Activated T-cell treated with anti-CD3 and anti-CD28 coated beads for 4 hours (primary cell): ENCODE measurements around the gene TRAK1.

ENCODE experiments used
- DNase-seq: peaks from one replicate; pipeline ENCODE4 v3.0.0-alpha.2; 2020

The TRAK1 gene

DNA sequence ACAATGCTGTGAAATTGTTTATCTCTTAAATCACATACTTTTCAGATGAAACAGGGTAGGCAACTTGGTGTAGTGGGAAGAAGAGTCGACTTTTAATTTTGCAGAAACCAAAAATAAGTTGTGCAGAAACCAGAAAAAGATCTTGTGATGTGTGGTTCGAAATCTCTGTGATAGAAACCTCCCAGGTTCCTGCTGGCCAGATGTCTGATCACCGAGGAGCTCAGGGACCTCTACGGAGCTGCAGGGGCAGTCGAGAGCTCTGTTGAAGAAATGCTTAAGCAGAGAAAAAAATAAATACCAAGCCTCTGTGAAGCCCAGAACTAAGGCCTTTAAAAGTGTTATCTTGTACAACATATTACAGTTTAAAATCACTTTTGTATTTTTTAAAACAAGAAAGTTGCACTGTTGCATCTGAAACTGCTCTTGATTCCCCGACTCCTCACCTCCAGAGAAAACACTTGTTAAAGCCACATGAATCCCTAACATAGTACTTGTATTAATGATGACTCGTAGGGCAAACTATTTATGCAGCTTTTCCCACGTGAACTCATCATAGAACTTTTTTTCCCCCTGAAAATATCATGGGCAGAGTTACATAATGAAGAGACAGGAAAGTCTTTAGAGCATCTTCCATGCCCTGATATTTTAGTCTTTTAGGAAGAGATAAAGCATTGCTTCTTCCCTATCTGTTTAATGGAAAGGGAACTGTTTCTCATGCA, 123.6 kb downstream of the TRAK1 start:
- DNase-seq: no peak

DNA sequence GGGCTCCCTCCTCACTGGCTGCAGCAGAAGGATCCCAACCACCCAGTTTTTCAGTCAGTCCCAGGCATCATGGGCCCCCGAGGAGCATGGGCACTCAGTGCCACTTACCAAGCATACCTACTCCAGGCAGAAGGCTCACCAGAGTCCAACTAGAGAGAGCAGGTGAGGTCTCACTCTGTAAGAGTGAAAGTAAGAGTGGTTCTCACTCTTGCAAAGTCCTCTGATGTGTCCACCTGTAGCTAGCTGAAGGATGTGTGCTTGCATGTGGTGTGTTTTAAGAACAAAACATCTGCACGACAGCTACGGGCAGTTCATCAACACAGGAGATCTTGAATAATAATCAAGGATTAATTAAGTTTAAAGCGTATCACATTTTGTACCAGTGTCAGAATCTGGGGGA, 125.1 kb downstream of the TRAK1 start:
- DNase-seq: no peak

DNA sequence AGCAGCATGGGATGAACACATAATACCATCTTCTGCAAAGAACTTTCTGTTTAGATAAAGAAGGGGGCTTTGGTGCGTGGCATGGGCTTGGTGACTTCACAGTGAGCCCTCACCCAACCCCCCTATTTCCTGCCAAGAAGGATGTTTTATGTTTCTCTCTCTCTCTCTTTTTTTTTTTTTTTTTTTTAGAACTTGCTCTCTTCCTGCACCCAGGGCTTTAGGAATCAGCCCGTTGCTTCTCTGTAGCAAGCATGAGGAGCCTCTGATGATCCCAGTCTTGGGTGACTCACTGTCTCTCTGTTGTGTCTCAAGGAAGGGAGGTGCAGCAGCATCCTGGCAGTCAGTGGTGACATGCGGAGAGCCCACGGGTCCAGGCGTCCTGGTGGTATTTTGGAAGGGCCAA, 125.8 kb downstream of the TRAK1 start:
- DNase-seq: no peak

DNA sequence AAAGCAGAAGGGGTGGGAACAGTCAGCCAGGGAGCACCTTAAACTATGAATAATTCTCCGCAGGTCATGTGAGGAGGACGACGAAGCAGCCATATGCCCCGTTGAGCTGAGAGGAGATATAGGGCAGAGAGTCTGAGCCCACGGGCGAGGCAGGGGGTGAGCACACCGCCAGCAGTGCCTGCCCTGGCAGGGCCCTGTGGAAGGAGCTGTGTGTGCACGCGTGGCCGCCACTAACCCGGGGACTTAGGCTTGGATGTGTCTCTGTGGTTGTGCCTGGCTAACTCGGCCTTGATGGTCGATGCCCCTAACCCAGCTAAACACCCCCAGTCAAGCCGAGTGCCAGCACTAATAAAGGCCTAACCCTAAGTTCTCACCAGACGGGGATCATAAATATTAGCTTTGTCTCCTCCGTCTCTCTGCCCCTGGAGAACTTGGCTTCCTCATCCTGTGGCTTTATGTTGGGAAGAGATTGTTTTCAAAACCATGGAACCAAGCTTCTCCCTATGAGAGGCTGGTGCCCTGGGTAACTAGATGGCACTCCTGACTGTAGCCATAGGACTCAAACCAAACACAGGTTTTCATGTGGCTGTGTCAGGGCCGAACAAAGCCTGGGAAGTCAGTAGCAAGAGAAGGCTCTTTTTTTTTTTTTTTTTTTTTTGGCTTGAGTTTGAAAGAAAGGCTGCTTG, 129.4 kb downstream of the TRAK1 start:
- no peak for DNase-seq

DNA sequence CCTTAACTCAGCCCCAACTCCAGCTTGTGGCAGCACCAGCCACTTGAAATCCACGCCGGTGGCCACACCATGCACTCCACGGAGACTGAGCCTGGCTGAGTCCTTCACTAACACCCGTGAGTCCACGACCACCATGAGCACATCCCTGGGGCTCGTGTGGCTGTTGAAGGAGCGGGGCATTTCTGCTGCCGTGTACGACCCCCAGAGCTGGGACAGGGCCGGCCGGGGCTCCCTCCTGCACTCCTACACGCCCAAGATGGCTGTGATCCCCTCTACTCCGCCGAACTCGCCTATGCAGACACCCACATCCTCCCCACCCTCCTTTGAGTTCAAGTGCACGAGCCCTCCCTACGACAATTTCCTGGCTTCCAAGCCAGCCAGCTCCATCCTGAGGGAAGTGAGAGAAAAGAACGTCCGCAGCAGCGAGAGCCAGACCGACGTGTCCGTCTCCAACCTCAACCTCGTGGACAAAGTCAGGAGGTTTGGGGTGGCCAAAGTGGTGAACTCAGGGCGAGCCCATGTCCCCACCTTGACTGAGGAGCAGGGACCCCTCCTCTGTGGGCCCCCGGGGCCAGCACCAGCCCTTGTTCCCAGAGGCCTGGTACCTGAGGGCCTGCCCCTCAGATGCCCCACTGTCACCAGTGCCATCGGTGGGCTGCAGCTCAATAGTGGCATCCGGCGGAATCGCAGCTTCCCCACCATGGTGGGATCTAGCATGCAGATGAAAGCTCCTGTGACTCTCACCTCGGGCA, 132.0 kb downstream of the TRAK1 start:
- no peak for DNase-seq

DNA sequence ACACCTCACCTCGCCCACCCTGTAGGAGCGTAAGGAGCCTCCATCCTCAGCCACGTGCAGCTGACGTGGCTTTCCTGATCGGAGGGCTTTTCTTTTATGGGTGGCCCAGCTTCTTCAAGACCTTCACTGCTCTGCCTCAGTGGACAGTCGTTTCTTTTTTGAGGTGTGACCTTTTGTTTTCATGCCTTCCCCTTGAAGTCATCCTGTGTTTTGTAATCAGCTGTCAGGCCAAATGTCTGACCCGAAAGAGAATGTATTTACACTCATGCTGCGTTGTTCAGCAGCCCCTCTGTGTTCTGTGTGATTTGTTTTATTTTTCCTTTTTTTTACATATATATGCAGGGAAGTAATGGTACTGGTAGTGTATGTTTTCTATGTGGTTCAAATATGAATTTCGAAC, 133.0 kb downstream of the TRAK1 start:
- DNase-seq: no peak

DNA sequence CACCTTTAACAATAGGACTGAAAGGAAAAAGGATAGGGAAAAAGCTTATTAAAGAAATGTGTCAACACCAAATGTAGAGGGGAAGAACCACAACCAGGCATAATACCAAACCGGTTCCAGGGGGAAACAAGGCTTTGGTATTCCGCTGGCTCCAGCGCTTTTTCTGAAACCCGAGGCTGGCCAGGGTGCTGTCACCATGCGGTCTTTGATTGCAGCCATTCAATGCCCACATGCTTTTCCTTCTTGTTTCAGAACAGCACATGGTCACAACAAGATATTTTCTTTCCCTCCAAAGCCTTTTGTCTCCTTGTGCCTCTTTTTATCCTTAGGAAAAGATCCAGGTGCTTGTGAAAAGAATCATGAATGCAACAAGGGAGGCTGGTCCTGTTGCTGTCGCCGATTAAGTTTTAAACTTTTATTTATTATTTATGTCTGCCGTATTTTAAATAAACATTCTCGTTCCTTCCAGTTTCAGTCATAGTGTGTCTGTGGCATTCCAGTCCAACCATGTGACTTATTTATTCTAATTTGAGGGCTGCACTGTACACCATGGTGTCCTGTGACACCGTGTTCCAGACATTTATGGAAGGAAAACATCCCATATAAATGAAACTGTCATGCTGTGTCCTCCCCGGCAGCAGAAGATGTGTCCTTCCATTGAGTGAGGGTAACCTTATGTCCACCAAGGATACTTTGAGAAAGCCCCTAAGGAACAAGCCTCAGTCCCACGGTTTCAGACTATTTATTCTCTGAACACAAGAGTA, 133.7 kb downstream of the TRAK1 start:
- DNase-seq: no peak

DNA sequence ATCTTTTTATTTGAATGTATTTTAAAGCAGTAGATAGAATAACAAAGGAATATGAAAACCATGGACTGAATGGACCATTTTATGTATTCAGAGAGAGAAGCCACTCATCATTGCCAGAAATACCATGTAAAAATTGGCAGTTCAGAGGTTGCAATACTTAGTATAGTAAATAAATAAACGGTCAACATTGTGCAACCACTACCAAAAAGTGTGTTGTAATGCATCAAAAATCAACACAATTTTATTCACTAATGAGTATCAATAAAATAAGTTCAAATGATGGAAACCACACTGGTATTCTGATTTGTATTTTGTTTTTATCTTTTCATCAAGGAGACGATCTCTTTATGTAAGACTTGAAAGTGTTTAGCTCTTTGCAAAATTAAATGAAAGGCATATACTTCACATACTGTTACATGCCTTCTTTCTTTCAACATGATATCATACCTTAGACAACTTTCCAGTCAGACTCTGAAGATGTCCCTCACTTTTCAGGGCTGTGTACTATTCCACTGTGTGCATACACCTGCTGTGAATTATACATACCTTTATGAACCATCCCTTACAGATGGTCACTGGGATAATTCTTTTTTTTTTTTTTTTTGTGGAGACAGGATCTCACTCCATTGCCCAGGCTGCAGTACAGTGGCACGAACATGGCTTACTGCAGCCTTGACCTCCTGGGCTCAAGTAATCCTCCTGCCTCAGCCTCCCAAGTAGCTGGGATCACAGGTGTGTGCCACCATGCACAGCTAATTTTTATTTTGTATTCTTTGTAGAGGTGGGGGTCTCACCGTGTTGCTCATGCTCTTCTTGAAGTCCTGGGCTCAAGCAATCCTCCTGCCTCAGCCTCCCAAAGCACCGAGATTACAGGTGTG, 134.6 kb downstream of the TRAK1 start:
- DNase-seq: no peak

DNA sequence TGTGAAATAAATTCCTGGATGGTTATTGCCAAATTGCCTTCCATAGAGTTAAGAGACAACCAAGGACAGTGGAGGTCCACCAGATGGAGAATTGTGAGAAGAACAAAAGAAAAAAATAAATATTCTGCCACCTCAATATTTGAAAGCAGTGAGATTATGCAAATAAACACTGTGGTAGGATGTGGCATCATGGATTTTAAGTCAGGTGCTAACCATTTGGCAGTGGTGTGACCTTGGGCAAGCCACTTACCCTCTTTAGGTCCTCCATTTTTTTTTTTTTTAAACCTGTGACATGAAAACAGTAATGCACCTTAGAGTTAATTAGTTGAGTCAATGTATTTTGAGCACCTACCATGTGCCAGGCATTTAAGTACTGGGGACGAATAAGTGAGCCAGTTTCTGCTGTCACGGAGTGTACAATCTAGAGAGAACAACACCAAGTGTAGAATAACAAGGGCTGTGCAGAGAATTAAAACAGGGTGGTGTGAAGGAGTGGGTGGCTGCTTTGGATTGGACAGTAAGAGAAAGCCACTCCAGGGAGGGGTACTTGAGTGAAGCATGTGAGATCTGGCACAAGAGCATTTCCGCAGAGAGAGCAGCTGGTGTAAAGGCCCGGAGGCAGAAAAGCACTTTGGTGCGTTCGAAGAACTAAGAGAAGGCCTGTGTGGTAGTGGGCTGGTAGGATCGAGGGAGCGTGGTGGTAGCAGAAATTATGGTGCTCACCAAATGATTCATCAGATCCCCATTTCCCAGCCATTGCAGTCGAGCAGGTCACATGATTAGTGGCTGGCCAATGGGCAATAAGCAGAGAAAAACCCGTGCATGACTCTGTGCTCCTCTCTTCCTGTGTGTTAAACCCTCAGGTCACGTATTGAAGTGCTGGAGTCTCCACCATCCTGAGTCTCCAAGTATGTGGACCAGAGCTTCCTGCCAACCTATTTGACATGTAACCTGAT, 135.6 kb downstream of the TRAK1 start:
- no peak for DNase-seq

DNA sequence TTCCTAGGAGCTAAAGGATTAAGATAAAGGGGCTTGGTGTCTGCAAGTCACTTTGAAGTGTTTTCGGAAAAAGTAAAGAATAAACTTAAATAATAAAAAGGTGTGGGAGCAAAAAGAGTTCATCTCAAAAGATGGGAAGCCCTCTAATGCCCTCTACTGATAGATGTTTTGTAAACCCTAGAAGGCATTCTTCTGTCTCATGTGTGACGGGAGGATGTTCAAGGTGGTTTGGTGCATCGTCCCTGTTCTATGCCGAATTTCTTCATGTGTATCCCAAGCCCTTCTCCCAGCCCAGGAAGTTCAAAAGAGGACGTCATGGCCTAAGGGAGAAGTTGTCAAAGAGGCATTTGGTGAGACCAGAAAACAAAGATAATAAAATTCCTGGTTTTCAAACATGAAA, 137.6 kb downstream of the TRAK1 start:
- DNase-seq: no peak

DNA sequence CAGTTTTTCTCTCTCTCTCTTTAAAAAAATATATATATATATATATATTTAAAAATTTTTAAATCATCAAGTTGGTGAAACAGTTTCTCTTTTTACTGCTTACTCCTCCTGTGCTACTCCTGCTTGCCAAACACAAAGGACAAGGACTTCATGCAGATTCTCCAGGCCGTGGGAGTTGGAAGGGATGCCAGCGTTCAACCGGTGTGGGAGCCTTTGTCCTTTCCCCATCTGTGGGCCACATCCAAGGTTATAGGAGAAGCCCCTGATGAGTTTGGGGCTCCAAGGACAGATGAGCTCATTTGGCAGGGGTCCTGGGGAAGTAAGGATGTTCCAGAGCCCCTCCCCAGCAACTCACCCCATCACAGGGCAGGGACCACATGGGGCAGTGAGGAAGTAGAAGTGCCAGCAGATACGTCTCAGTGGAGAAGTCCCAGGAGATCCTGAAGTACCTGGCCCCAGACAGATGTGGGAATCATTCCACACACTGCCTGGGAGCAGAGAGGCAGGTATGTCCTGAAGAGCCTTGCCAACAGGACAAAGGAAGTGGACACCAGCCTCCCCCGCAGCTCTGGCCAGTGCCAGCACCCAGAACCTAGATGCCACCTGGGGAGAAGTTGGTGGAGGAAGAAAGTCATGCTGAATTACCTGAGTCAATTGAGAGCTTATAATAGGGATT, 138.2 kb downstream of the TRAK1 start:
- DNase-seq: no peak

DNA sequence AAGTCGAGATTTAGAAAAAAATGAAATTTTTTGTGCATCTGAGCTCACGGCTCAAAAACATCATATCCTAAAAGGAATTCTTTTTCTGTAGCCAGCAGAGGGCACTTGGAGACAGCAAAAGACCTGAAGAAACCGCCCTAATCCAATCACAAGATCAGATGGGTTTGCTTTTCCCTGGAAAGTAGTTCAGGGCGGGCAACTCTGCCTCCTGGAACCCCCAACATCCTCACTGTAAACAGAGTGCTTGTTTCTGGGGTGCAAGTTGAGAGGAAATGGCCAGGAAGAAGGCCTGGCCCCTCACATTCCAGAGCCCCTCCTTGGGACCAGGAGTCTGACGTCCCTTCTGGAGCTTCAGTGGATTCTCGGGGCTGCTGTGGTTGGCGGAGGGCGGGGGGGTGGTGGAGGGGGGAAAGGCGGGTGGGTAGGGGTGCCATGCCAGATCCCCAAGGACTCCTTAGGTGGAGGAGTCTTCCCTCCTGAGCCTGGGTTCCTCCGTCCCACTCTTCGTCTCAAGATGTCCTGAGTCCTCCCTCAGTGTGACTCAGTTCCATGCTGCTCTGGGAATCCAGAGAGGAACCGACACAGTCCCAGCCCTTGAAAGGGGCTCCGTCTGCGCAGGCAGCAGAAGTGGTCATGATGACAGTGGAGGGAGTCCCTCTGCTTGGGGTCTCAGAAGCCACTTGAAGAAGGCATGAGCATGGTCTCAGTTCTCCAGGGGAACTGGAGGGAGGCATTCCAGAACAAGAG, 139.0 kb downstream of the TRAK1 start:
- no peak for DNase-seq

DNA sequence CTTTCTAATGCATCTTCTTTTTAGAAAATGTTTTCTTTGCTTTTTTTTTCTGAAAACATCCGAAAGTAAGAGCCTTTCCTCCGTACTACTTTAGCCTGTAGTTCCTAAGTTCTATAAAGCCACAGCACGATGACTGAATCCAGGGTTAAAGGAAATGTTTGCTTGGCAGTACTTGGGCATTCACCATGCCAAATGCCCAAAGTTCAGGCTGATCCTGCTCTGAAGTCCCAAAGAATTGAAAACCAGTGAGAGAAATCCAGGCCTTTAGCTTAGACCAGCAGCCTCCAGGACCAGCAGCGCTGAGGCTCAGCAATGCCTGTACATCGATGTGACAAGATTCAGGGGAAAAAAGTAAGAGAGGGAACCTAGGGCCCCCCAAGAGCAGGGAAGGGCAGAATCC, 139.7 kb downstream of the TRAK1 start:
- no peak for DNase-seq

DNA sequence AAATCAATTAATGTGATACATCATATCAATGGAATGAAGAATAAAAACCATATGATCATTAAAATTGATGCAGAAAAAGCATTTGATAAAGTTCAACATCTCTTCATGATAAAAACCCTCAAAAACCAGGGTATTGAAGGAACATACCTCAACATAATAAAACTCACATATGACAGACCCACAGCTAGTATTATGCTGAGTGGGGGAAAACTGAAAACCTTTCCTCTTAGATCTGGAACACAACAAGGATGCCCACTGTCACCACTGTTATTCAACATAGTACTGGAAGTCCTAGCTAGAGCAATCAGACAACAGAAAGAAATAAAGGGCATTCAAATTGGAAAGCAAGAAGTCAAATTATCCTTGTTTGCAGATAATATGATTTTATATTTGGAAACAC, 144.4 kb downstream of the TRAK1 start:
- no peak for DNase-seq

DNA sequence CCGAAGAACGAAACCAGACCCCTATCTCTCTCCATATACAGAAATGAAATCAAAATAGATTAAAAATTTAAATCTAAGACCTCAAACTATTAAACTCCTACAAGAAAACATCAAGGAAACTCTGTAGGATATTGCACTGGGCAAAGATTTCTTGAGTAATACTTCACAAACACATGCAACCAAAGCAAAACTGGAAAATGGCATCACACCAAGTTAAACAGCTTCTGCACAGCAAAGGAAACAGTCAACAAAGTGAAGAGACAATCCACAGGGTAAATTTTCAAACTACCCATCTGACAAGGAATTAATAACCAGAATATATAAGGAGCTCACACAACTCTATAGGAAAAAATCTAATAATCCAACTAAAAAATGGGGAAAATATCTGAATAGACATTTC, 145.5 kb downstream of the TRAK1 start:
- no peak for DNase-seq

DNA sequence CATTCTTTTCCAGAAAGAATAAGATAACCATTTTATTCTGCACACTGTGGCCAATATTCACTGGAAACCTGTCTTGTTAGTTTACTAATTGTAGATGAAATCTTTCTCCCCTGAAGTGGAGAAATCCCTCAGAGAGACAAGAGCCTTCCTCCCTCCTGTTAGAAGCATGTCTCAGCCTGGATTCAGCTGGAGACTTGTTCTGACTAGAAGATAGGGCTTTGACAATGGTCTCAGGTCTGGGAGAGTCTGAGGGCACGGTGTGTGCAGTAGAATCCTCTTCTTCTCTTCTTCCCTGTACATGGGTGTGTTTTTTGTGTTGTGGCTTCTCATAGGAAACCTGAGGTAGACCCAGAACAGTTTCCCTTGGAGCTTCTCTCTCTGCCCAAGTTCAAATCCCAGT, 154.9 kb downstream of the TRAK1 start:
- DNase-seq: no peak

DNA sequence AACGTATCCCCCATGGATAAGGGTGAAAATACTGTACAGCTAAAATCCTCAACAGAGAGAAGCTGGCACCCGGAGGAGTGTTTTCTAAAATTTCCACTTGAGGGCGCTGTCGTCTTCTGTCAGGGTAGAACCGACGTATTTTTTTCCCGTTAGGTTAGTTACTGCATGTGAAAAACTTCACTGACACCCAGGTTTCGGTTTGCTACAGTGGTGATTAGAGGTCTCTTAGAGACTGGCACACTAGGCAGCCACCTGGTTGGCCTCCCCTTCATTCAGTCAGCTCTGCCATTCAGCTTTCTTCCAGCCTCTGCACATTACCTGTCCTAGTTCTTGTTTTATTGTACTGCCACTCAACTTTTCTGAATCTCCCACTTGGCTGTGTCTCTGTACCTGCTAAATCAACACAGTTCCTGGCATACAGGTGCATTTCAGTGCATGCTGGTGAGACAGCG, 156.4 kb downstream of the TRAK1 start:
- DNase-seq: peak; percentile 47

DNA sequence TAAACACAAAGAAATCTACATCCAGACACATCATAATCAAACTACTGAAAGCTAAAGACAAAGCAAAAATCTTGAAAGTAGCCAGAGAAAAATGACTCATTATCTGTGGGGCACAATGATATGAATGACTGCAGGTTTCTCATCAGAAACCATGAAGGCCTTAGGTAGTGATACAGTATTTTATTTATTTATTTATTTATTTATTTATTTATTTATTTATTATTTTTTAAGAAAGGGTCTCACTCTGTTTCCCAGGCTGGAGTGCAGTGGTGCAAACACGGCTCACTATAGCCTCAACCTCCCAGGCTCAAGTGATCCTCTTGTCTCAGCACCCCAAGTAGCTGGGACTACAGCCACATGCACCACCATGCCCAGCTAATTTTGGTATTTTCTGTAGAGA, 159.6 kb downstream of the TRAK1 start:
- DNase-seq: no peak

DNA sequence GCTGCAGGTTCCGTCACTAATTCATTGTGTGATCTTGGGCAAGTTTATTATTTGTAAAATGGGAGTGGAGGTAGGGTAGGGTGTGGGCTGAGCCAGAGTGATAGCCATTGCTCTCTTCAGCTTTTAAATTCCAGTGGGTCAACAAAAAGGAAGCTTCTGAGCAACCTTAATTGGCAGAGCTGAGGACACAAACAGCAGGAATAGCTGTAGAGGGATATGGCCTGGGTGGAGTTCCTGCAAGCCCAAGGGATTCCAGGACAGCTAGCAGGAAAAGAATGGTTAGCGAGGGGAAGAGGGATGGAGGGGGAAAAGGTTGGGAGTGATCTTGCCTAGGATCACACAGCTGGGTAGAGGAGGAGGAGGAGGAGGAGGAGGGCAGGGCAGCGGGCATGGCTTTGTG, 163.4 kb downstream of the TRAK1 start:
- DNase-seq: no peak
